Progenitor cell of endocrine pancreas (in vitro differentiated cells): ENCODE measurements around the gene CNNM4. TPM values are rescaled to one million over a fixed set of nuclear protein-coding genes. Genes with fewer than 3 reads are reported as not detected.

Experiments used
- DNase-seq: peaks from one replicate; pipeline ENCODE4 v3.0.0; 2021; ENCODE audit warnings: low spot score; ENCODE audit not compliant: unreplicated experiment
- H3K27ac Mint-ChIP-seq: 2 replicates; pipeline ENCODE4 v1.8.0; 2021; ENCODE audit warnings: mild to moderate bottlenecking, moderate library complexity, mixed read lengths
- H3K27me3 Mint-ChIP-seq: 2 replicates; pipeline ENCODE4 v1.8.0; 2021; ENCODE audit warnings: mixed read lengths
- H3K36me3 Mint-ChIP-seq: 2 replicates; pipeline ENCODE4 v1.8.0; 2022; ENCODE audit warnings: mixed read lengths; ENCODE audit not compliant: insufficient read depth
- H3K4me1 Mint-ChIP-seq: 2 replicates; pipeline ENCODE4 v1.8.0; 2021; ENCODE audit warnings: low read depth, mixed read lengths
- H3K4me3 Mint-ChIP-seq: 2 replicates; pipeline ENCODE4 v1.8.0; 2021; ENCODE audit warnings: low read depth, mild to moderate bottlenecking, moderate library complexity, mixed read lengths
- H3K9me3 Mint-ChIP-seq: 2 replicates; pipeline ENCODE4 v1.8.0; 2021; ENCODE audit warnings: low read depth, mixed read lengths
- CTCF ChIP-seq: fragments of 200-600 bp; sonication (generic); IDR thresholded peaks from one replicate; pipeline ENCODE4 v1.5.0; 2021; ENCODE audit warnings: antibody characterized with exemption, mild to moderate bottlenecking; ENCODE audit not compliant: unreplicated experiment
- total RNA-seq: library from RNA; stranded (reverse); gene quantifications from 2 replicates; pipeline ENCODE4 v1.2.1, GENCODE V29; 2021

CNNM4 gene
- total RNA-seq, 1 donor from 2014 or later = 11.1 TPM

GRCh38 chr2:96841701-96842495 lies 81.2 kb downstream of the CNNM4 start:
- no peaks in the 10 kb centered on the region for H3K4me1 Mint-ChIP-seq
- H3K9me3 Mint-ChIP-seq = no peaks in the 10 kb centered on the region
- H3K4me3 Mint-ChIP-seq = no peak overlapping the region
- H3K27ac Mint-ChIP-seq = no peak overlapping the region
- H3K36me3 Mint-ChIP-seq = peaks cover 2% of the 10 kb centered on the region
- H3K27me3 Mint-ChIP-seq = no peaks in the 10 kb centered on the region
- TF ChIP-seq CTCF = no peak
- DNase-seq = no peak

DNA sequence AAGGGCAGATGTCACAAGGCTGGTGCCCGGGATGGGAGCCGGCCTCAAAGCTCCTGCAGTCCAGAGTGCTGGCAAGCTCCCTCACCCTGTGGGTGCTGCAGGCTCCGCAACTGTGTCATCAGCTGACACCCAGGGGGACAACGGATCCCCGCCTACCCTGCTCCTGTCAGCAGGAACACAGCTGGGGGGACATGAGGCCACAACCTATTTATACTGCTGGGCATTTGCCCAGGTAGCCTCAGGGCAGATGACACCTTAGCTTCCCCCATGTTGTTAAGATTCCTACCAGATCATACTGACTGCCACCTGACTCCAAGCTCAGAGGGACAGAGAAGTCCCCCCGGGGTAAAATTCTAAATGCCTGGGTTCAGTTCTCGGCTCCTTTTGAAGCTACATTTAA lies 81.9 kb downstream of the CNNM4 start:
- Mint-ChIP-seq H3K4me1 (no peaks in the 10 kb centered on the region), H3K4me3 (no peak overlapping the region), H3K27me3 (no peaks in the 10 kb centered on the region), H3K27ac (no peak overlapping the region), H3K9me3 (no peaks in the 10 kb centered on the region), H3K36me3 (peaks cover 4% of the 10 kb centered on the region)
- TF ChIP-seq CTCF = no peak
- DNase-seq = no peak

GRCh38 chr2:96843538-96844268 lies 83.0 kb downstream of the CNNM4 start, which contains the start of gene ANKRD23:
Gene ANKRD23 (minus strand): TSS chr2:96844021. CDS start chr2:96843992, 29 bp downstream.
- H3K36me3 Mint-ChIP-seq = peaks cover 8% of the 10 kb centered on the region
- H3K9me3 Mint-ChIP-seq = no peaks in the 10 kb centered on the region
- no peak for DNase-seq
- H3K27me3 Mint-ChIP-seq = no peaks in the 10 kb centered on the region
- peak within 1 kb of the TSS; percentile 65 for H3K27ac Mint-ChIP-seq
- no peaks in the 10 kb centered on the region for H3K4me1 Mint-ChIP-seq
- TF ChIP-seq CTCF = no peak
- H3K4me3 Mint-ChIP-seq = no peak within 1 kb of the TSS

DNA sequence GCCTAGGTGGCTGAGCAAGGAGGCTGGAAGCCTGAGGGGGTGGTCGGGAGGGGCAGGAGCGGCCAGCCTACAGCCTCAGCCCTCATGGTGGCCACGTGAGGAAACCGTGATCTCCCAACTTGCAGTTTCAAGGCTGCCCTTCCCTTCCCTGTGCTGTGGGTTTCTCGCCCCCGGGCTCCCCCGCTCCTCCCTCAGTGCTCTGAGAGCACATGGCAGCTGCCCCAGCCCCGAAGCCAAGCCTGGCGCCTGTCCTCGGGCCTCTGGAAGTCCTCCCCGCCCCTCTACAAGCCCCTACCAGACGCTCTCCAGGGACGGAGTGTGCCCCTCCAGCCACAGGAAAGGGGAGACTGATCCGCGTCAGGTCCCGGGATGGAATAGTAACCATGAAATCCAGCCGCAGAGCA lies 83.7 kb downstream of the CNNM4 start:
- H3K4me3 Mint-ChIP-seq = no peak overlapping the region
- DNase-seq = no peak
- peaks cover 8% of the 10 kb centered on the region for H3K36me3 Mint-ChIP-seq
- TF ChIP-seq CTCF = no peak
- H3K27me3 Mint-ChIP-seq = no peaks in the 10 kb centered on the region
- H3K9me3 Mint-ChIP-seq = no peaks in the 10 kb centered on the region
- H3K27ac Mint-ChIP-seq = no peak overlapping the region
- H3K4me1 Mint-ChIP-seq = no peaks in the 10 kb centered on the region

DNA sequence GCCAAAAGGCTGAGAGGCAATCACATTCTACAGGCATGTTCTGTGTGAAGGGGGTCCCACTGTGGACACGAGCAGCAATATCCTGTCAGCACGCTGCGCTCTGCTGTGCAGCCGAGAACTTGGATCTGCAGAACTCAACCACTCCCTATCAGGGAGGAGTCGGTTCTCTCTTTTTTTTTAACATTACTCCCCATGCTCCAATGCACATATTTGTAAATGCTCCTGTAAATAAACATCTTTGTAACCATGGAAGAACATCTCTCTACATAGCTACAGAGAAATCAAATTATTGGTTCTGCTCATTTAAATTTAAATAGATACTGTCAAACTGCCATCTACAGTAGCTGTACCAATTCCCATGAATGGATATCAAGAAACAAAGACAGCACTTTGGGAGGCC lies 86.1 kb downstream of the CNNM4 start:
- Mint-ChIP-seq H3K27ac (no peak overlapping the region), H3K9me3 (no peaks in the 10 kb centered on the region), H3K27me3 (no peaks in the 10 kb centered on the region), H3K36me3 (peaks cover 14% of the 10 kb centered on the region), H3K4me1 (no peaks in the 10 kb centered on the region), H3K4me3 (no peak overlapping the region)
- DNase-seq = no peak
- TF ChIP-seq CTCF = no peak
